Measurements from ENCODE around the gene PAX9.

Gene PAX9

GRCh38 chr14:36656687-36657398, 4.8 kb upstream of the PAX9 start:
- Histone ChIP-seq H3K36me3 (no peaks in the 10 kb centered on the region), H3K4me1 (ENCODE audit: control insufficient read depth in 1 of 2, insufficient read depth in 1 of 2, low read depth in 1 of 2, low read length in 1 of 2) (no peaks in the 10 kb centered on the region), H3K27me3 (peaks cover 100% of the 10 kb centered on the region), H3K27ac (no peak overlapping the region), H3K4me3 (ENCODE audit: low read depth in 1 of 2, low read length in 1 of 2) (no peak overlapping the region), H3K9me3 (no peaks in the 10 kb centered on the region)
- no peak for TF ChIP-seq CTCF (IDR thresholded peaks at IDR 0.05)

- Histone ChIP-seq H3K27ac (no peak overlapping the region), H3K27me3 (peaks cover 100% of the 10 kb centered on the region), H3K9me3 (no peaks in the 10 kb centered on the region), H3K4me1 (ENCODE audit: control insufficient read depth in 1 of 2, insufficient read depth in 1 of 2, low read depth in 1 of 2, low read length in 1 of 2) (no peaks in the 10 kb centered on the region), H3K36me3 (no peaks in the 10 kb centered on the region), H3K4me3 (ENCODE audit: low read depth in 1 of 2, low read length in 1 of 2) (no peak overlapping the region)
- no peak for TF ChIP-seq CTCF (IDR thresholded peaks at IDR 0.05)
These were observed 4.1 kb upstream of the PAX9 start for GRCh38 chr14:36657399-36658122.

GRCh38 chr14:36658123-36659009, 3.3 kb upstream of the PAX9 start:
- Histone ChIP-seq H3K36me3 (no peaks in the 10 kb centered on the region), H3K27ac (no peak overlapping the region), H3K9me3 (no peaks in the 10 kb centered on the region), H3K27me3 (peaks cover 100% of the 10 kb centered on the region), H3K4me3 (ENCODE audit: low read depth in 1 of 2, low read length in 1 of 2) (no peak overlapping the region), H3K4me1 (ENCODE audit: control insufficient read depth in 1 of 2, insufficient read depth in 1 of 2, low read depth in 1 of 2, low read length in 1 of 2) (no peaks in the 10 kb centered on the region)
- no peak for TF ChIP-seq CTCF (IDR thresholded peaks at IDR 0.05)

GRCh38 chr14:36659010-36659821, 2.4 kb upstream of the PAX9 start:
- peaks cover 100% of the 10 kb centered on the region for H3K27me3 ChIP-seq

More at GRCh38 chr14:36659010-36659821, 2.4 kb upstream of the PAX9 start:
- Histone ChIP-seq H3K4me3 (ENCODE audit: low read depth in 1 of 2, low read length in 1 of 2) (no peak overlapping the region), H3K27ac (no peak overlapping the region), H3K9me3 (no peaks in the 10 kb centered on the region), H3K36me3 (no peaks in the 10 kb centered on the region), H3K4me1 (ENCODE audit: control insufficient read depth in 1 of 2, insufficient read depth in 1 of 2, low read depth in 1 of 2, low read length in 1 of 2) (no peaks in the 10 kb centered on the region)
- TF ChIP-seq CTCF (IDR thresholded peaks at IDR 0.05) = no peak

Data from neutrophil (primary cell).